Activated naive CD8-positive, alpha-beta T cell (primary cell): ENCODE data around the gene MAP4K2.

ENCODE experiments used
- H3K27ac Mint-ChIP-seq: one replicate; pipeline ENCODE4 v1.8.0; 2021; ENCODE audit warnings: mixed read lengths
- H3K27me3 Mint-ChIP-seq: one replicate; pipeline ENCODE4 v1.8.0; 2021; ENCODE audit warnings: mixed read lengths
- H3K36me3 Mint-ChIP-seq: one replicate; pipeline ENCODE4 v1.8.0; 2021; ENCODE audit warnings: mixed read lengths
- H3K4me1 Mint-ChIP-seq: one replicate; pipeline ENCODE4 v1.8.0; 2021; ENCODE audit warnings: low read depth, mixed read lengths
- H3K4me3 Mint-ChIP-seq: one replicate; pipeline ENCODE4 v1.8.0; 2021; ENCODE audit warnings: mild to moderate bottlenecking, mixed read lengths
- H3K9me3 Mint-ChIP-seq: one replicate; pipeline ENCODE4 v1.8.0; 2021; ENCODE audit warnings: low read depth, mixed read lengths

The MAP4K2 gene

GRCh38 chr11:64842366-64842759, 39.3 kb upstream of the MAP4K2 start:
- Mint-ChIP-seq H3K4me3 (no peak overlapping the region), H3K4me1 (peaks cover 17% of the 10 kb centered on the region), H3K9me3 (no peaks in the 10 kb centered on the region), H3K36me3 (no peaks in the 10 kb centered on the region), H3K27me3 (no peaks in the 10 kb centered on the region), H3K27ac (no peak overlapping the region)

GRCh38 chr11:64841592-64842365, 38.8 kb upstream of the MAP4K2 start:
- H3K36me3 Mint-ChIP-seq = no peaks in the 10 kb centered on the region
- no peaks in the 10 kb centered on the region for H3K27me3 Mint-ChIP-seq
- H3K4me1 Mint-ChIP-seq = peaks cover 12% of the 10 kb centered on the region
- no peak overlapping the region for H3K27ac Mint-ChIP-seq
- no peaks in the 10 kb centered on the region for H3K9me3 Mint-ChIP-seq
- no peak overlapping the region for H3K4me3 Mint-ChIP-seq

GRCh38 chr11:64839887-64840782, 37.1 kb upstream of the MAP4K2 start:
- no peak overlapping the region for H3K4me3 Mint-ChIP-seq
- peaks cover 10% of the 10 kb centered on the region for H3K4me1 Mint-ChIP-seq
- no peaks in the 10 kb centered on the region for H3K27me3 Mint-ChIP-seq
- H3K27ac Mint-ChIP-seq = no peak overlapping the region
- H3K36me3 Mint-ChIP-seq = no peaks in the 10 kb centered on the region
- no peaks in the 10 kb centered on the region for H3K9me3 Mint-ChIP-seq

GRCh38 chr11:64839335-64839734, 36.3 kb upstream of the MAP4K2 start:
- H3K36me3 Mint-ChIP-seq = no peaks in the 10 kb centered on the region
- peaks cover 7% of the 10 kb centered on the region for H3K4me1 Mint-ChIP-seq
- H3K27ac Mint-ChIP-seq = no peak overlapping the region
- H3K4me3 Mint-ChIP-seq = no peak overlapping the region
- H3K9me3 Mint-ChIP-seq = no peaks in the 10 kb centered on the region
- no peaks in the 10 kb centered on the region for H3K27me3 Mint-ChIP-seq

DNA sequence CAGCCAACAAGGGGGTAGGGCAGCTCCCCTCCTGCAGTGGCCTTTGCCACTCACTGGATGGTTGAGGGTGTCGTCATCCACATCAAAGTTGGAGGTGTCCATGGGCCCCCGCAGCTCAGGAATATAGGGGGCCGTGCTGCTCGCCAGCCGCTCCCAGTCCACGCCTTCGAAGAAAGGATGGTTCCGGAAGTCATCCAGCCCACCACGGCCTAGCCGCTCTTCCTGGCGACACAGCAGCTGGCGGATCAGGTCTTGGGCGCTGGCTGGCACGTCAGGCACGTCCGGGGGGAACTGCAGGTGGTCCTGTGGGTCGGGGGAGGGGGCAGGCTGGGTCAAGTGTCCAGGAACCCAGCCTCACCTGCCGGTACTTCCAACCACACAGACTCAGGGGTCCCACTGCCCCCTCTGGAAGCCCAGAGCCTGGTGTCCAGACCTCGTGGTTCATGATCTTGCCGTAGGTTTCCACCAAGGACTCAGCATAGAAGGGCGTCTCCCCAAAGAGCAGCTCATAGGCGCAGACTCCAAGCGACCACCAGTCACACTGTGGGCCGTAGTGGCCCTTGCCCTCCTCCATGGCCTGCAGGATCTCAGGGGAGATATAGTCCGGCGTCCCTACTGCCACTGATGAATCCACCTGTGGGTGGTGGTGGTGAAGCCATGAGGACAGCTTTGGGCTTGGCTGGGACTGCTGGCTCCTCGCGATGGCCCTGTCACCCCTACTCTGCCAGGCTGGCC, 35.8 kb upstream of the MAP4K2 start:
- Mint-ChIP-seq H3K4me3 (no peak overlapping the region), H3K9me3 (no peaks in the 10 kb centered on the region), H3K27ac (no peak overlapping the region), H3K36me3 (no peaks in the 10 kb centered on the region), H3K27me3 (no peaks in the 10 kb centered on the region), H3K4me1 (peaks cover 5% of the 10 kb centered on the region)

GRCh38 chr11:64837887-64838351, 34.9 kb upstream of the MAP4K2 start:
- H3K4me1 Mint-ChIP-seq = no peaks in the 10 kb centered on the region
- H3K4me3 Mint-ChIP-seq = no peak overlapping the region
- no peak overlapping the region for H3K27ac Mint-ChIP-seq
- no peaks in the 10 kb centered on the region for H3K27me3 Mint-ChIP-seq
- H3K9me3 Mint-ChIP-seq = no peaks in the 10 kb centered on the region
- no peaks in the 10 kb centered on the region for H3K36me3 Mint-ChIP-seq

DNA sequence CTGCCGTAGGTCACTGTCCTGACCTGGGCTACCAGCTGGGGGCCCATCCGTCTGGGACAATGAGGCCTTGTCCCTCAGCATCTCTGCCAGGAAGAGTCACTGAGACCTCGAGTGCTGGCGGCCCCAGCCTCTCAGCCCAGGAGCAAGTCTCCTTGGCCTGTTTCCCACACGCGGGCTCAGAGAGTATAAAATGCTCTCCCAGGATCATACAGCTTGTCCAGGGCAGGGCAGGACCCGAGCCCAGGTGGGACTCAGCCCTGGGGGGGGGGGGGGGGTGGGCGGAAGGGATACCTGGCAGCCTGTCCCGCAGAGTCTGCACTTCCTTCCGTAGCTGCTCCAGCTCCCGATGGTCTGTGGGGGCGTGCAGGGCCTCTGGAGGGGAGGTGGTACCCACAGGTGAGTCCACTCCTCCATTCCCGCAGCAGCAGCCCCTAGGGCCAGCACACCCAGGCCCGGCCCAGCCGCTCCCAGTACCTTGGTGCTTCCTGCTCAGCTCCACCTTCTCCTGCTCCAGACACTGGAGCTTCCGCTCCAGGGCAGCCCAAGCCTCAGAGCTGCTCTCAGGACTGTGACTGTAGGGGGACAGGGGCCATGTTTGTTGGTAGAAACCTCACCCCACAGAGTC, 33.5 kb upstream of the MAP4K2 start:
- H3K27ac Mint-ChIP-seq = no peak overlapping the region
- no peaks in the 10 kb centered on the region for H3K36me3 Mint-ChIP-seq
- no peak overlapping the region for H3K4me3 Mint-ChIP-seq
- no peaks in the 10 kb centered on the region for H3K9me3 Mint-ChIP-seq
- no peaks in the 10 kb centered on the region for H3K4me1 Mint-ChIP-seq
- H3K27me3 Mint-ChIP-seq = no peaks in the 10 kb centered on the region

DNA sequence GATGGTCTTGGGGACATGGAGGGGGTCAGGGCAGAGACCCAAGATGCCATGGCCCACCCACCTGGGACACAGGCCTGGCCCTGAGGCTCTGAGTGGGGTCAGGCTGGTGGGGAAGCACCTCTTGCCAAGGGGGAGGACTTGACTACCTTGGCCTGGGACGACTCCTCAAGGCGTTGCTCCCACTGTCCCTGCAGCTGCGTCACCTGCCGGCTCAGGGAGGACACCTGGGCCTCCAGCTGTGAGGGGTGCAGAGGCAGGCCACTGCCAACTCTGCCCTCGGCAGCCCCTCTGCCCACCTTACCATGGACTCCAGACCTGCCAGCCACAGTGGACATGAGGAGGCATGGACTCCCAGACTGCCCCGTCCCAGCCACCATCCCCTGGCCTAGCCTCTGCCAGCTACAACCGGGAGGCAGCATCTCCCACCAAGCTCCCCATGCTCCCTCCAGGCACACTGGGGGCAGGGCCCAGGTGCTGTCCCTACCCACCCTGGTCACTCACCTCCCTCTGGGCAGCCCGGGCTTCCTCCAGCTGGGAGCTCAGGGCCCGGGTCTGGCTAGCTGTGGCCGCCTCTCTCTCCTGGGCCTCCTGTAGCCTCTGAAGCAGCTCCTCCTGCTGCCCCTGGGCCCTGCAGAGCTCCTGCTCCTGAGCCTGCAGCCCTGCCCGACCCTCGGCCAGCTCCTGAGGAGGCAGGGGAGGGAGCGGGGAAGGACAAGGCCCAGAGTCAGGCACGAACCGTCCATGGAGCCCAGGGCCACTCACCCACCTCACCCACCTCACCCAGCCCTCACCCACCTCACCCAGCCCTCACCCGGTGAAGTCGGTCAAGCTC, 32.8 kb upstream of the MAP4K2 start:
- H3K4me1 Mint-ChIP-seq = no peaks in the 10 kb centered on the region
- no peak overlapping the region for H3K27ac Mint-ChIP-seq

DNA sequence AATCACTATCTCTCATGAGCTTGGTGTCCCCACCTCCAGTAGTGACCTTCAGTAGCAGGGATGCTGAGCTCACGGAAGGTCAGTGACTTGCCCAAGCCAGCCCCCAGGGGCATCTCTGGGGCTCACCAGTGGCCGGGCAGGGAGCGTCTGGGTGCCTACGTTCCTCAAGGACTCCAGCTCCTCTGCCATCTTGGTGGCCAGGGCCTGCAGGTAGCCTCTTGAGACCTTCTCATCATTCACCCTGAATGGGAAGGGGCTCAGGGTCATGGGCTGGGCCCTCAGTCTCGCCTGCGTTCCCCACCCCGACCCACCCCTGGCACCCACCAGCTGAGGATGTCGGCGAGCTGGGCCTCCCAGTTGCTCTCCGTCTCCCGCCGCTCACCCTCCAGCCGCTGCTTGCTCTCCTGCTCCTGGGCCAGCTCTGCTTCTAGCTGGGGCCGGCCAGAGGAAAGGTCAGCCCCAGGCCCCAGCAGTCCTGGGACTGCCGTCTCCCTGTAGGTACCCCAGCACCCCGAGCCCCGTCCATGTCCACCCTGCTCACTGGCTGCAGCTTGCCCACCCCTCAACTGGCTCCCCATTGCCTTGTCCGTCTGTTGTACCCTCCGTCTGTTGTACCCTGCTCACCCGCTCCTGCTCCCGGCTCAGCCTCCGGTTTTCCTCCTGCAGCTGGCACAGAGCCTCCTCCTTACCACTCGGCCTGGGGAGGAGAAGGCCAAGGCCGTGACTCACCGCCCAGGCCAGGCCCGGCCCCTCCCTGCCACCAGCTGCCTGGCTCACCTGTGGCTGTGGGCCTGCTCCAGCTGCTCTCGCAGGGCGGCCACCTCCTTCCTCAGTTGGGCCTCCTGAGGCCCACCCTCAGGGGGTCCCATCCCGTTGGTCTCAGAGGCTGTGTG, 32.0 kb upstream of the MAP4K2 start:
- no peaks in the 10 kb centered on the region for H3K4me1 Mint-ChIP-seq
- no peak overlapping the region for H3K27ac Mint-ChIP-seq
- no peak overlapping the region for H3K4me3 Mint-ChIP-seq
- no peaks in the 10 kb centered on the region for H3K36me3 Mint-ChIP-seq
- no peaks in the 10 kb centered on the region for H3K9me3 Mint-ChIP-seq
- no peaks in the 10 kb centered on the region for H3K27me3 Mint-ChIP-seq

More for the DNA sequence above, 32.8 kb upstream of the MAP4K2 start:
- no peaks in the 10 kb centered on the region for H3K27me3 Mint-ChIP-seq
- H3K4me3 Mint-ChIP-seq = no peak overlapping the region
- H3K9me3 Mint-ChIP-seq = no peaks in the 10 kb centered on the region
- no peaks in the 10 kb centered on the region for H3K36me3 Mint-ChIP-seq

DNA sequence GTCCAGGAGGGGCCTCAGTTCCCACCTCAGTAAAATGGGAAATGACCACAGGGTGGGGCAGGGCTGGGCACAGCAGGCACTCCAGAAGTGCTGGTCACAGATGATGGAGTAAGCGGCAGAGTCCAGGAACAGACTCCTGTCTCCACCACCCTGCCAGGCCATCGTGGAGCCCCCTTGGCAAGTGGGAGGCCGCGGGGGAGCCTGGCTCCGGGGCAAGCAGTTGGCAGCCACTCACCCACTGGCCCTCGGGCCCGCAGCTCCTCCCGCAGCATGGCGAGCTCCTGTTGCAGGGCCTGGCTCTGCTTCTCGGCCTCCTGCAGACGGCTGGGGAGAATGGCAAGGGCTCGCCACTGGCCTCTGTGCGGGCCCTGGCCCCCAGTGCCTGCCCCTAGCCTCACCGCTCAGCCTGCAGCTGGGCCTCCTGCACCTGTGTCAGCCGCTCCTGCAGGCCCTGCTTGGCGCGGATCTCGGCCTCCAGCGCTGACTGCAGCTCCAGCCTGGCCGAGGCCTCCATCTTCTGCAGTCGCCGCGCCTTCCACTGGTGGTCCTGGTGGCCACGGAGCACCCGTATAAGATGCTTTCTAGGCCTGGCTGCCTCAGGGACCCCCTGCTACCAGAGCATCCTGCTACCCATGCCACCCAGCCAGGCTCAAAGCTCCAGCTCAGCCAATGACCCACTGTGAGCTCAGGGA, 31.2 kb upstream of the MAP4K2 start:
- no peaks in the 10 kb centered on the region for H3K27me3 Mint-ChIP-seq
- no peaks in the 10 kb centered on the region for H3K4me1 Mint-ChIP-seq
- no peak overlapping the region for H3K4me3 Mint-ChIP-seq
- H3K27ac Mint-ChIP-seq = no peak overlapping the region
- H3K36me3 Mint-ChIP-seq = no peaks in the 10 kb centered on the region
- H3K9me3 Mint-ChIP-seq = no peaks in the 10 kb centered on the region

DNA sequence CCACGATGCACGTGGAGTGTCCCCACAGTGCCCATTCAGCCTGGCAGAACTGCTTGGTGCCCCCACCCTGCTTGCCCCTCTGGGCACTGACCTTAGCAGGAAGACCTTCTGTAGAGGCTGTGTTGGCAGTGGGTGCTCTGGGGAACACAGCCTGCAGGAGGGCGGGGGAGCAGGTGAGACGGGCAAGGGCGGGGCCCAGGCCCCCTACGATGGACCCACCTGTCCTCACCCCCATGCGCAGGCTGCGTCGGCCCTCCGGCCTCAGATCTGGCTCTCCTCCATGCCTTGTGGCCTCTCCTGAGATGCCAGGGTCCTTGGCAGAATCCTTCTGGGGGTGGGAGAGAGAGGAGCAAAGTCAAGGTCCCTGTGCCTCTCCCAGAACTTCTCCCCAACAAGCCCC, 30.5 kb upstream of the MAP4K2 start:
- H3K36me3 Mint-ChIP-seq = no peaks in the 10 kb centered on the region
- no peaks in the 10 kb centered on the region for H3K9me3 Mint-ChIP-seq
- H3K4me3 Mint-ChIP-seq = no peak overlapping the region
- H3K27ac Mint-ChIP-seq = no peak overlapping the region
- no peaks in the 10 kb centered on the region for H3K4me1 Mint-ChIP-seq
- no peaks in the 10 kb centered on the region for H3K27me3 Mint-ChIP-seq

DNA sequence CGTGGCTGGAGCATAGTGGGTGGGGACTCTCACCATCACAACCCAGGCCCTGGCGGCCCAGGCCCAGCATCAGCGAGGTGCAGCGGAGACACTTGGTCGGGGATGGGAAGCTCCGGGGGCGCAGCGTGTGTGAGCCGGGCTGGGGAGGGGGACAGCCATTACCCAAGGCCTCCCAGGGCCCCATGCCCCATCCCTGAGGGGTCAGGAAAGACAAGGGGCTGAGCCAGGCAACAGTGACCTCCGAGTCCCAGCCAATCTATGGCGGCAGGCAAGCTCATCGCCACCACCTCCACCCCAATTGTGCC, 30.1 kb upstream of the MAP4K2 start:
- Mint-ChIP-seq H3K36me3 (no peaks in the 10 kb centered on the region), H3K4me1 (no peaks in the 10 kb centered on the region), H3K9me3 (no peaks in the 10 kb centered on the region), H3K27me3 (no peaks in the 10 kb centered on the region), H3K4me3 (no peak overlapping the region), H3K27ac (no peak overlapping the region)
